Measurements from ENCODE around the gene TTC33.
"Not testable (repeated sequence)": the region's sequence is repeated elsewhere in the genome, so short reads cannot be mapped to it uniquely, and the experiment has no call there.

The TTC33 gene

DNA sequence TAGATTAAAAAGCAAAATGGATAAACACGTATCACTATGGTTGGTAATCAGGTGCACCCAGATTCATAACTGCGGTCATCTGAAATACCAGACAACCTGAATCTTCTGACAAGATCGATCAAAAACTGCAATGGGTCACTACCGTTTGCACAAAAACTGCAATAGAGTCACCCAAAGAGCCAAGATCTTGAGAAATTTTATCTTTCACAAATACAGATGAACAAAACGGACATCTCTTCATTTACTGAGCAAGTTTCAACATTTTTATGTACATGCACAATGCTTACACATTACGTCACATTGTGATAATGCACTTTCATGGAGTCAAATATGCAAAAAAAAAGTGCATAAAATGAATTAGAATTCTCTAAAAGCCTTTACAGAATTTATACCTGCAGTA, 23.8 kb upstream of the TTC33 start:
- no peak for DNase-seq

- DNase-seq: no peak
These were observed 22.4 kb upstream of the TTC33 start for GRCh38 chr5:40778133-40778532.

GRCh38 chr5:40776658-40776977, 20.9 kb upstream of the TTC33 start:
- DNase-seq: no peak

DNA sequence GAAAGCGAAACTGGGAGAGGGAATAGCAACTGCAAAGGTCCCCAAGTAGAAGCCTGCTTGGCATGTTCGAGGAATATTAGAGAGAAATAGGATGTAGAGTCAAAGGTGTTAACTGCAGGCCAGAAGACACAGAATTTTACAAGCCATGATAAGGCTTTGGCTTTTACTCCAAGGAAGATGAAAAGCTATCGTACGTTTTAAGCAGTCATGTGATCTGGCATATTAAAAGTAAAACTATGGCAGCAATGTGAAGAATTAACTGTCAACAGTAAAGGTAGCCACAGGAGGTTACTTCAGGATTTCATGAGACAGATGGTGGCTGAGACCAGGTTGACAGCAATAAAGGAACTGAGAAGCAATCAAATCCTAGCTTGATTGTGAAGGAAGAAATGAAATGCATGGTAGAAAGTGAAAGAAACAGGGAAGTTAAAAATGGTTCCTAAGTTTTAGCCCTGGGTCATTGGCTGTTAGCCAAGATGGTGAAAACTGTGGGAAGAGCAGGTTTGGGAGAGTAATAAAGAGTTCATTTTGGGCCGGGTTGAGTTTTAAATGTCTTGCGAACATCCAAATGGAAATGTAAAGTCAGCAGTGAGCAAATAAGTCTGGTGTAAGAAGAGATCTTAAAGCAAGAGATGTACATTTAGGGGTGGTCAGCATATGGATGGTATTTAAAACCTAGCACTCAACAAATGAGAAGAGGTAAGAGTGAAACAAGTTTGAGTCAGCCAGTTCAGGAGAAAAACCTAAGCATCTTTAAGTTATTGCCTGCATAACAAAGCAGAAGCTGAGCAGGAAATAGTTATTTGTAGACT, 20.3 kb upstream of the TTC33 start:
- DNase-seq: no peak

DNA sequence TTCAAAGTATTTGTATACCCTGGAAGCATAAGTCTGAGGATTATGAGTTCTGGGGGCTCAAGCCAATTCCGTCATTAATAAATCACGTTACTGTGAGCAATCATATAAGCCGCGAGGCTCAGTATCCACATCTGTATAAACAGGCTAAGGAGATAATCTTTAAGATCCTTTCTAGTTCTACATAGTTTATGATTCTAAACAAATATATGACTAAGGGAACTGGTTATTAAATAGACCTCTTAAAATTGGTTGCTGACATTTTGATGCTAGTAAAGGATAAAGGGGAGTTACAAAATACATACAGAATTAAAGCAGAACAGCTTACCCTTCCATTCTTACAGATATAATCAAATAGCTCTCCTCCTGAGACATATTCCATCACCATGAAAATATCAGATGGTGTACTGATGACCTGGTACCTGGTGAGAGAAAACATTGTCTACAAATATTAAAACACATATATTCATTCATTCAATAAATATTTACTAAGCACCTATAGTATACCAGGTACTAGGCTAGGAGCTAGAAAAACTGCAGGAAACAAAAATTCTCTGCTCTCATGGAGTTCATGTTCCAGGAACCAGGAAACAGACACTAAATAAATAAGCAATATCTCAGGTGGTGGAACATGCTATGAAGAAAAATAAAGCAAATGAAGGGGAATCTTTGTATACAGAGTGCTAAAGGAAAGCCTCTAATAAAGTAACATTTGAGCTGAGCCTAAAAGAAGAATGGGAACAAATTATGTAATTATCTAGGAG, 19.5 kb upstream of the TTC33 start:
- DNase-seq: no peak

GRCh38 chr5:40774623-40775022, 18.9 kb upstream of the TTC33 start:
- peak; percentile 31 for DNase-seq

- DNase-seq: no peak
These were observed 15.0 kb upstream of the TTC33 start for GRCh38 chr5:40770764-40771163.

- no peak for DNase-seq
These were observed 6.9 kb upstream of the TTC33 start for GRCh38 chr5:40762705-40763104.

GRCh38 chr5:40757400-40757799, 1.6 kb upstream of the TTC33 start:
- DNase-seq: no peak

DNA sequence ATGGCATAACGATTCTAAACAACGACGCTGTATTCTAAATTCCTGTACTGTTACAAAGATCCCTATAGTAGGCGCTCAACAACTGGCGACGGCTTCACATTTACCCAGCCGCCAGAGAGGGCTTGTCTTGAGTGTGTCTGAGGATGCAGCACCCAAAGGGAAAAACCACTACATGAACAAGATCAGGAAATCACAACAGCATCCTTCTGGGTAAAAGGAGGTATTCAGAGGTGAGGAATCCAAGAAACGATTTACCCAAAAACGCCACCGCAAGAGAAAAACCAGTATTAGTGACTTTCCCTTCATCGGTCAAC, 711 bp downstream of the TTC33 start:
- peak; percentile 91 for DNase-seq

- DNase-seq: peak; percentile 47
These were observed 1.2 kb downstream of the TTC33 start for GRCh38 chr5:40754381-40755092.

- DNase-seq: no peak
These were observed 9.1 kb downstream of the TTC33 start for GRCh38 chr5:40746703-40747102.

- no peak for DNase-seq
These were observed 12.0 kb downstream of the TTC33 start for GRCh38 chr5:40743771-40744170.

GRCh38 chr5:40738502-40738901, 17.3 kb downstream of the TTC33 start:
- DNase-seq: no peak

DNA sequence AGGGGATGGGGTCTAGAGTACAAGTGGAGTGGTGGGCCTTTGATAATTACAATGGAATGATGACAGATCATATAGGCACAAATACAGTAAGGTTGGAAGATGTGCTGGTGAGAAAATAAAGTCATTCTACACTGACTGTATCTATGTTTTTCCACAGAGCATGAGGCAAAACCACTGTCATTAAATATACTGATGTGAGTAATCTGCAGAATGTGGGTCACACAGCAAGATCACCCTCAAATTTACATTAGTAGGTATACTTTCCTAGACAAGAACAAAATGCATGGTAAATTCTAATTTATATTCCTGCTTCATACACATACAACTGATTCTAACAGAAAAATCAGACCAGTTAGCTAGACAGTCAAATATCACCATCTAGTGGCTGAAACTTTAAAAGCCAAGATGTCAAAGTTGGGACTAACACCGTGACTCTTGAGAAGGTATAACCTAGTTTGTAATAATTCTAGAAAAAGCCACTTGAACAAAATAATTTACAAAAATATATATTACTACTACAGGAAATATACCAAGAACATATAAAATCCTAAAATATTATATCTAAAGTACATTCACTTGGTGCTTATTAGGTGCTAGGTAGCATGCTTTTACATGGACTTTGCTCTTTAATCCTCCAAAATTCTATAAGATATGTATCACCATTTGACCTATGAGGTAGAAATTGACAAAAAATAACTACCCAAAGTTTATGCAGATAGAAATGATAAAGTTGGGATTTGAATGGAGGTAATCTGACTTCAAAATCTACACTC, 19.5 kb downstream of the TTC33 start:
- peak; percentile 81 for DNase-seq

- DNase-seq: no peak
These were observed 20.2 kb downstream of the TTC33 start for GRCh38 chr5:40735609-40736008.

DNA sequence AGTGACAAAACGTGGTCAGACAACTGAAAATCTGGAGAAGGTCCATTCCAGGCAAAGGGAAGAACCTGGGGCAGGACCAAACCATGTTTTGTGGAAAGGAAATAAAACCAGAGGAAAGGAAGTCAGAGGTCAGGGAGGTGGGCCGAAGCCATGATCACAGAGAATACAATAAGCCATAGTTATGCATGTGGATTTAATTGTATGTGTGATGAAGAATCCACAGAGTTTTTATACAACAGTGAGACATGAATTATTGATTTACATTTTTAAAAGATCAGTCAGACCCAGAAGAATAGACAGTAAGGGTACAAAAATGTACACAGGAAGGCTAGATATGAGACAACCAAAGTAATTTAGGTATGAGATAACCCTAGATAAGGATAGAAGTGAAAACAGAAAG, 20.8 kb downstream of the TTC33 start:
- DNase-seq: no peak

- peak; percentile 66 for DNase-seq
These were observed 21.7 kb downstream of the TTC33 start for GRCh38 chr5:40733879-40734563.

- peak; percentile 66 for DNase-seq
These were observed 22.3 kb downstream of the TTC33 start for GRCh38 chr5:40733434-40733833.

- not testable (repeated sequence) for DNase-seq
These were observed 33.3 kb downstream of the TTC33 start for GRCh38 chr5:40722497-40722911.

GRCh38 chr5:40720069-40720468, 35.7 kb downstream of the TTC33 start:
- DNase-seq: no peak

GRCh38 chr5:40717281-40717680, 38.5 kb downstream of the TTC33 start:
- no peak for DNase-seq

DNA sequence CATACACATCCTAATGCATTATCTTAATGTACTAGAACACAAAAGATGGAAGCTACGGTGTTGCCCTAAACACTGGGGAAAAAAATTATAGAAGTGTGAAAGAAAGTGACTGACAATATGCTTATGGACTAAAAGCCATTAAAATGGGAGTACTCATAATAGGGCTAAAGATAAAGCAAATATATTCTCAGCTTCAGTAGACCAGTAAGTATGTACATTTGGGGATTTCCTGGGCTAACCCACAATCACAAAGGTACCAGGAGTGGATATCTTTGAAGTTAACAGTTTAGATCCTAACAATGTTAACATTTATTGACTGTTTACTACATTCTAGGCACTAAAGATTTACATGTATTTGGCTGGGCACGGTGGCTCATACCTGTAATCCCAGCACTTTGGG, 39.2 kb downstream of the TTC33 start:
- no peak for DNase-seq
